ENCODE results near the gene INPP5J. TPM values are rescaled to one million over a fixed set of nuclear protein-coding genes. Genes with fewer than 3 reads are reported as not detected.

Gene INPP5J
- total RNA-seq, 1 experiment from 2014 or later, result 14.4 TPM

DNA sequence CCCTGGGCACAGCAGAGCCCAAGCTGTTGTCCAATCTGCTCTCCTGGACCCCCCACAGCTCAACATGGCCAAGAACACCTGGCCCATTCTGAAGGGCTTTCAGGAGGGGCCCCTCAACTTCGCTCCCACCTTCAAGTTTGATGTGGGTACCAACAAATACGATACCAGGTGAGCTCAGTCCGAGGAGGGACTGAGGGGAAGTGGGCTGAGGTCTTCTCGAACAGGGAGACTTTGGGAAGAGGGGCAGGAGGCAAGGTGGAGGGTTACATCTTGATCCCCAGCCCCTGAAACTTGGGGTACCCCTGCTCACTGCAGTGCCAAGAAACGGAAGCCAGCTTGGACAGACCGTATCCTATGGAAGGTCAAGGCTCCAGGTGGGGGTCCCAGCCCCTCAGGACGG, 5.4 kb downstream of the INPP5J start:
- Histone ChIP-seq H3K9me2 (replicated peaks; ENCODE audit: insufficient read depth, low read length) (no peaks in the 10 kb centered on the region), H3K27me3 (ENCODE audit: low read length) (no peaks in the 10 kb centered on the region), H3K27ac (ENCODE audit: low read length) (no peak overlapping the region), H4K20me1 (ENCODE audit: insufficient read depth, low read depth, low read length) (0 out of 2 replicates have a peak, but pooled peaks cover 3% of the 10 kb centered on the region), H3K4me3 (ENCODE audit: low read length) (peak overlapping the region; percentile 64), H3K4me2 (ENCODE audit: low read depth, low read length, poor library complexity, severe bottlenecking) (peak overlapping the region; percentile 77), H3K9me3 (ENCODE audit: low read length) (no peaks in the 10 kb centered on the region), H3K9ac (ENCODE audit: low read length) (peak overlapping the region; percentile 68), H3K79me2 (ENCODE audit: low read length) (no peaks in the 10 kb centered on the region), H2AFZ (ENCODE audit: low read length) (peak overlapping the region; percentile 56; the same call in 1 of the 2 replicates), H3K36me3 (ENCODE audit: insufficient read depth, low read length) (no peaks in the 10 kb centered on the region), H3K4me1 (ENCODE audit: low read length) (peaks cover 40% of the 10 kb centered on the region)
- no peak for DNase-seq

DNA sequence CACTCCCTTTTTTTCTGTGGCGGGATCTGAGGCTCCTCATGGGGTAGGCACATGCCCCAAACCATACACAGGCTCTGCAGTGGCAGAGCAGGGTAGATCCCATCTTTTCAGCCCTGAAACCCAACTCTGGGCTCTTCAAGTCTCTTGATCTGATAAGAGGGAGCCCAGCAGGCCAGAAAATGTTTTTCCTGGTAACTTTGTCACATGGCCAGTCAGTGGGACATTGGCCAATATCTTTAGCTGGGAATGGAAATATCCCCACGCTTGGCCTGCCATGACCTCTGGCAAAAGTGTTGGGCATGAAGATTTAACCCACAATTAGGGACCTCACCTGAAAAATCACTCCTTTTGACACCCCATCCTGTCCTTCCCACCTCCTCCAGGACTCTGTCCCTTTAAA, 8.1 kb downstream of the INPP5J start:
- Histone ChIP-seq H3K9ac (ENCODE audit: low read length) (no peak overlapping the region), H2AFZ (ENCODE audit: low read length) (no peak overlapping the region), H3K79me2 (ENCODE audit: low read length) (no peaks in the 10 kb centered on the region), H3K27ac (ENCODE audit: low read length) (no peak overlapping the region), H3K4me2 (ENCODE audit: low read depth, low read length, poor library complexity, severe bottlenecking) (no peak overlapping the region), H3K36me3 (ENCODE audit: insufficient read depth, low read length) (no peaks in the 10 kb centered on the region), H4K20me1 (ENCODE audit: insufficient read depth, low read depth, low read length) (no peaks in the 10 kb centered on the region), H3K9me2 (replicated peaks; ENCODE audit: insufficient read depth, low read length) (no peaks in the 10 kb centered on the region), H3K4me1 (ENCODE audit: low read length) (peaks cover 28% of the 10 kb centered on the region), H3K9me3 (ENCODE audit: low read length) (no peaks in the 10 kb centered on the region), H3K4me3 (ENCODE audit: low read length) (no peak overlapping the region), H3K27me3 (ENCODE audit: low read length) (no peaks in the 10 kb centered on the region)
- no peak for DNase-seq

- Histone ChIP-seq H3K4me1 (ENCODE audit: low read length) (no peaks in the 10 kb centered on the region), H3K9me3 (ENCODE audit: low read length) (no peaks in the 10 kb centered on the region), H3K4me2 (ENCODE audit: low read depth, low read length, poor library complexity, severe bottlenecking) (no peak overlapping the region), H3K36me3 (ENCODE audit: insufficient read depth, low read length) (no peaks in the 10 kb centered on the region), H3K4me3 (ENCODE audit: low read length) (no peak overlapping the region), H2AFZ (ENCODE audit: low read length) (no peak overlapping the region), H3K27ac (ENCODE audit: low read length) (no peak overlapping the region), H3K9ac (ENCODE audit: low read length) (no peak overlapping the region), H3K79me2 (ENCODE audit: low read length) (no peaks in the 10 kb centered on the region), H3K27me3 (ENCODE audit: low read length) (no peaks in the 10 kb centered on the region), H3K9me2 (replicated peaks; ENCODE audit: insufficient read depth, low read length) (no peaks in the 10 kb centered on the region), H4K20me1 (ENCODE audit: insufficient read depth, low read depth, low read length) (no peaks in the 10 kb centered on the region)
- DNase-seq, result no peak
Measured at GRCh38 chr22:31133911-31134310, 11.1 kb downstream of the INPP5J start.

GRCh38 chr22:31134688-31135087, 11.9 kb downstream of the INPP5J start:
- no peaks in the 10 kb centered on the region for H3K79me2 ChIP-seq (ENCODE audit: low read length)
- no peak overlapping the region for H3K27ac ChIP-seq (ENCODE audit: low read length)
- no peak overlapping the region for H3K4me2 ChIP-seq (ENCODE audit: low read depth, low read length, poor library complexity, severe bottlenecking)
- no peaks in the 10 kb centered on the region for H3K27me3 ChIP-seq (ENCODE audit: low read length)
- H2AFZ ChIP-seq (ENCODE audit: low read length), result no peak overlapping the region
- no peaks in the 10 kb centered on the region for H3K4me1 ChIP-seq (ENCODE audit: low read length)
- no peaks in the 10 kb centered on the region for H3K9me3 ChIP-seq (ENCODE audit: low read length)
- H3K9me2 ChIP-seq (replicated peaks; ENCODE audit: insufficient read depth, low read length), result no peaks in the 10 kb centered on the region
- H3K9ac ChIP-seq (ENCODE audit: low read length), result no peak overlapping the region
- no peaks in the 10 kb centered on the region for H4K20me1 ChIP-seq (ENCODE audit: insufficient read depth, low read depth, low read length)
- no peak for DNase-seq
- H3K4me3 ChIP-seq (ENCODE audit: low read length), result no peak overlapping the region
- H3K36me3 ChIP-seq (ENCODE audit: insufficient read depth, low read length), result no peaks in the 10 kb centered on the region

GRCh38 chr22:31135706-31136105, 12.9 kb downstream of the INPP5J start:
- Histone ChIP-seq H3K9me3 (ENCODE audit: low read length) (no peaks in the 10 kb centered on the region), H2AFZ (ENCODE audit: low read length) (no peak overlapping the region), H3K4me1 (ENCODE audit: low read length) (no peaks in the 10 kb centered on the region), H3K9ac (ENCODE audit: low read length) (no peak overlapping the region), H3K27me3 (ENCODE audit: low read length) (no peaks in the 10 kb centered on the region), H4K20me1 (ENCODE audit: insufficient read depth, low read depth, low read length) (no peaks in the 10 kb centered on the region), H3K36me3 (ENCODE audit: insufficient read depth, low read length) (no peaks in the 10 kb centered on the region), H3K4me3 (ENCODE audit: low read length) (no peak overlapping the region), H3K9me2 (replicated peaks; ENCODE audit: insufficient read depth, low read length) (no peaks in the 10 kb centered on the region), H3K79me2 (ENCODE audit: low read length) (no peaks in the 10 kb centered on the region), H3K27ac (ENCODE audit: low read length) (no peak overlapping the region), H3K4me2 (ENCODE audit: low read depth, low read length, poor library complexity, severe bottlenecking) (no peak overlapping the region)
- no peak for DNase-seq

GRCh38 chr22:31136155-31136554, 13.4 kb downstream of the INPP5J start:
- Histone ChIP-seq H4K20me1 (ENCODE audit: insufficient read depth, low read depth, low read length) (no peaks in the 10 kb centered on the region), H3K4me1 (ENCODE audit: low read length) (no peaks in the 10 kb centered on the region), H3K27ac (ENCODE audit: low read length) (no peak overlapping the region), H3K9me2 (replicated peaks; ENCODE audit: insufficient read depth, low read length) (no peaks in the 10 kb centered on the region), H3K36me3 (ENCODE audit: insufficient read depth, low read length) (no peaks in the 10 kb centered on the region), H3K9ac (ENCODE audit: low read length) (no peak overlapping the region), H2AFZ (ENCODE audit: low read length) (no peak overlapping the region), H3K27me3 (ENCODE audit: low read length) (no peaks in the 10 kb centered on the region), H3K4me2 (ENCODE audit: low read depth, low read length, poor library complexity, severe bottlenecking) (no peak overlapping the region), H3K4me3 (ENCODE audit: low read length) (no peak overlapping the region), H3K9me3 (ENCODE audit: low read length) (no peaks in the 10 kb centered on the region), H3K79me2 (ENCODE audit: low read length) (no peaks in the 10 kb centered on the region)
- no peak for DNase-seq

DNA sequence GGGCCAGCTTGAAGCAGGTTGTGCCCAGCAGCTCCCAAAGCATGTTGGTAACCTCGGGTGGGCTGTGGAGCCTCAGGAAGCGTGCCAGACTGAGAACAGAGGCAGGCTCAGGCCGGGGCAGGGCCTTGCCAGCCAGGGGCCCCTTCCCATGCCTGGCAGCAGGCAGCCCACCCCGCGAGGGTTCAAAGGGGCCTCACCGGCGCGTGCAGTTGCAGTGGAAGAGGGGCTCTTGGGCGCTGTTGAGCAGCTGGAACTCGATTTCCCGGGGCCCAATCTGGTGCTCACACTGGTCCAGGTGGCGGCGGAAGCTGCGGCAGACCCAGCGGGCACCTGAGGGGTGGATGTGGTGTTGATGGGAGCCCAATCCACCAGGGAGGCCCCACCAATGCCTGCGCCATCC, 13.9 kb downstream of the INPP5J start:
- Histone ChIP-seq H3K9ac (ENCODE audit: low read length) (no peak overlapping the region), H3K4me3 (ENCODE audit: low read length) (no peak overlapping the region), H3K9me3 (ENCODE audit: low read length) (no peaks in the 10 kb centered on the region), H3K79me2 (ENCODE audit: low read length) (no peaks in the 10 kb centered on the region), H3K9me2 (replicated peaks; ENCODE audit: insufficient read depth, low read length) (no peaks in the 10 kb centered on the region), H3K27ac (ENCODE audit: low read length) (no peak overlapping the region), H3K4me2 (ENCODE audit: low read depth, low read length, poor library complexity, severe bottlenecking) (no peak overlapping the region), H4K20me1 (ENCODE audit: insufficient read depth, low read depth, low read length) (no peaks in the 10 kb centered on the region), H3K36me3 (ENCODE audit: insufficient read depth, low read length) (no peaks in the 10 kb centered on the region), H2AFZ (ENCODE audit: low read length) (no peak overlapping the region), H3K4me1 (ENCODE audit: low read length) (no peaks in the 10 kb centered on the region), H3K27me3 (ENCODE audit: low read length) (no peaks in the 10 kb centered on the region)
- DNase-seq, result no peak

DNA sequence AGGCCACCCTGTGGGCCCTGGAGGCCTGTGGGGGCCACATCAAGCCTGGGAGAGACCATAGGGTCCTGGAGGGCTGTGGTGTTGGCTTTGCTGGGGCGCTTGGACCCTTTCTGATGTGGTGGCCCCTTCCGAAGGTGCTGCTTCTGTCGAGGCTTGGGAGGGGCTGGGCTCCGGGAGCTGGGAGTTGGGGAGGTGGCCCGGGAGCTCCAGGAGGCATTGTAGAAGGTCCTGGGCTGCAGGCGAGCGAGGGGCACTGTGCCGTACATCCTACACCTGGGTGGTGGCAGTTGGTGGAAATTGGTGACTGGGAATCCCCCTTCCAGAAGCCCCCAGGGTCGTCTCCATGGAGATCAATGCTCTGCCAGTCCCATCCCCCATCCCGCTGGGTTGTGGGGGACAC, 15.0 kb downstream of the INPP5J start:
- Histone ChIP-seq H3K4me3 (ENCODE audit: low read length) (no peak overlapping the region), H4K20me1 (ENCODE audit: insufficient read depth, low read depth, low read length) (no peaks in the 10 kb centered on the region), H3K36me3 (ENCODE audit: insufficient read depth, low read length) (no peaks in the 10 kb centered on the region), H3K27ac (ENCODE audit: low read length) (no peak overlapping the region), H3K4me2 (ENCODE audit: low read depth, low read length, poor library complexity, severe bottlenecking) (no peak overlapping the region), H3K9me3 (ENCODE audit: low read length) (no peaks in the 10 kb centered on the region), H2AFZ (ENCODE audit: low read length) (no peak overlapping the region), H3K27me3 (ENCODE audit: low read length) (no peaks in the 10 kb centered on the region), H3K9ac (ENCODE audit: low read length) (no peak overlapping the region), H3K4me1 (ENCODE audit: low read length) (no peaks in the 10 kb centered on the region), H3K9me2 (replicated peaks; ENCODE audit: insufficient read depth, low read length) (no peaks in the 10 kb centered on the region), H3K79me2 (ENCODE audit: low read length) (no peaks in the 10 kb centered on the region)
- no peak for DNase-seq

GRCh38 chr22:31138126-31138525, 15.4 kb downstream of the INPP5J start:
- Histone ChIP-seq H3K36me3 (ENCODE audit: insufficient read depth, low read length) (no peaks in the 10 kb centered on the region), H3K9ac (ENCODE audit: low read length) (no peak overlapping the region), H3K4me1 (ENCODE audit: low read length) (no peaks in the 10 kb centered on the region), H3K79me2 (ENCODE audit: low read length) (no peaks in the 10 kb centered on the region), H4K20me1 (ENCODE audit: insufficient read depth, low read depth, low read length) (no peaks in the 10 kb centered on the region), H3K4me3 (ENCODE audit: low read length) (no peak overlapping the region), H2AFZ (ENCODE audit: low read length) (no peak overlapping the region), H3K9me3 (ENCODE audit: low read length) (no peaks in the 10 kb centered on the region), H3K27ac (ENCODE audit: low read length) (no peak overlapping the region), H3K4me2 (ENCODE audit: low read depth, low read length, poor library complexity, severe bottlenecking) (no peak overlapping the region), H3K9me2 (replicated peaks; ENCODE audit: insufficient read depth, low read length) (no peaks in the 10 kb centered on the region), H3K27me3 (ENCODE audit: low read length) (no peaks in the 10 kb centered on the region)
- DNase-seq, result no peak
